CD4-positive, alpha-beta T cell (primary cell): Measurements from ENCODE around the gene LRP4. TPM values are rescaled to one million over a fixed set of nuclear protein-coding genes. Genes with fewer than 3 reads are reported as not detected.

Source experiments
- ATAC-seq: fragments of 200-7000 bp; cut with Tn5 transposase; one replicate; pipeline ENCODE4 v1.10.0; 2022; ENCODE audit warnings: mild to moderate bottlenecking; ENCODE audit not compliant: poor library complexity
- CTCF ChIA-PET: fragments of 350-600 bp; sonication (Branson Sonifier 250); formaldehyde crosslinking; loops from one replicate; lab custom pipeline; 2021; ENCODE audit warnings: antibody characterized with exemption, inconsistent platforms; lab: Charles Lee
- POLR2A ChIA-PET: fragments of 350-600 bp; sonication (Branson Sonifier 250); formaldehyde crosslinking; loops from one replicate; lab custom pipeline; 2021; ENCODE audit warnings: antibody characterized with exemption, inconsistent platforms; lab: Charles Lee
- DNase-seq, 14 experiments: peaks; one replicate each; pipeline ENCODE4 v3.0.0-alpha.2; 2013 to 2020; ENCODE audit warnings: mixed read lengths in 2 of 14
- H3K27ac ChIP-seq, 2 donors: one replicate each; pipeline versions ENCODE4 v1.5.1 to v1.7.0; 2013; ENCODE audit warnings: low read length in 2 of 2, low read depth in 1 of 2, mild to moderate bottlenecking in 1 of 2
- H3K27me3 ChIP-seq, 2 experiments: 1 replicate in 1 of 2; 2 replicates in 1 of 2; pipeline versions ENCODE4 v1.6.1 to v1.7.0; 2013; ENCODE audit warnings: low read length in 2 of 2, control low read depth in 1 of 2, mild to moderate bottlenecking in 1 of 2, moderate library complexity in 1 of 2; ENCODE audit not compliant: insufficient read depth in 2 of 2, control insufficient read depth in 1 of 2
- H3K36me3 ChIP-seq: one replicate; pipeline ENCODE4 v1.6.1; 2013; ENCODE audit warnings: low read length, control low read depth; ENCODE audit not compliant: insufficient read depth
- H3K4me1 ChIP-seq: one replicate; pipeline ENCODE4 v1.6.1; 2013; ENCODE audit warnings: low read length, control low read depth; ENCODE audit not compliant: insufficient read depth
- H3K4me3 ChIP-seq: one replicate; pipeline ENCODE4 v1.5.1; 2013; ENCODE audit warnings: mild to moderate bottlenecking, low read length, moderate library complexity
- H3K9me3 ChIP-seq, 2 experiments: 1 replicate in 1 of 2; 2 replicates in 1 of 2; pipeline versions ENCODE4 v1.6.1 to v1.7.0; 2013; ENCODE audit warnings: low read length in 2 of 2, mild to moderate bottlenecking in 2 of 2, control low read depth in 1 of 2, moderate library complexity in 1 of 2; ENCODE audit not compliant: control insufficient read depth in 1 of 2, insufficient read depth in 1 of 2
- H3K27ac Mint-ChIP-seq: one replicate; pipeline ENCODE4 v1.8.0; 2020; ENCODE audit warnings: mixed read lengths
- H3K27me3 Mint-ChIP-seq: one replicate; pipeline ENCODE4 v1.8.0; 2021; ENCODE audit warnings: mixed read lengths
- H3K36me3 Mint-ChIP-seq: one replicate; pipeline ENCODE4 v1.8.0; 2021; ENCODE audit warnings: low read depth, mixed read lengths
- H3K4me1 Mint-ChIP-seq: one replicate; pipeline ENCODE4 v1.8.0; 2021; ENCODE audit warnings: low read depth, mixed read lengths
- H3K4me3 Mint-ChIP-seq: one replicate; pipeline ENCODE4 v1.8.0; 2020; ENCODE audit warnings: mild to moderate bottlenecking, mixed read lengths
- H3K9me3 Mint-ChIP-seq: one replicate; pipeline ENCODE4 v1.8.0; 2020; ENCODE audit warnings: mixed read lengths
- intact Hi-C, 2 experiments: fragments of 100-400 bp; cut with DNase I in 1 of 2; cut with micrococcal nuclease in 1 of 2; formaldehyde crosslinking; loops; one replicate each; pipeline versions ENCODE4 v1.15.1 to v1.9.0; 2023 to 2025; cut with DNase I, micrococcal nuclease
- total RNA-seq, 174 experiments: library from RNA in 2 of 174; stranded (reverse) in 2 of 174; gene quantifications; one replicate each; pipeline ENCODE4 v1.2.3 and lab custom pipeline; 2021 to 2026
- TF ChIP-seq, protein P1 (sequence below): fragments of 200-600 bp; IDR thresholded peaks from one replicate; pipeline ENCODE4 v1.8.0; 2022; ENCODE audit warnings: antibody characterized with exemption, mild to moderate bottlenecking

LRP4 gene
- total RNA-seq, 2 experiments from 2014 or later, result not detected

DNA sequence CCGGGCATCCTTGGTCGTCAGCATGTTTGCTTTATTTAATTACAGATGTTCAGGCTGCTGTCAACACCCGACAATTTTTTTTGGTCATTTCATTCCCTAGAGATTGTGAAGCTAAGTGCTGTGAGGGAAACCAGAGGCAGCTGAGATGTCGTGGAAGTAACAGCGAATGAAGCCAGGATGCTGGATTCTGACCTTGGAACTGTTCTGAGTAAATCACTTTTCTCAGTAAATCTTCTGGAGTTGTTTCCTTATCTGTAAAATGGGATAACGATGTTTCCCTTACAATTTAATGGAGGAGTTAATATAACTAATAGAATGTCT, 71.9 kb downstream of the LRP4 start:
- Histone ChIP-seq H3K4me3 (peak overlapping the region; percentile 82), H3K4me1 (peaks cover 29% of the 10 kb centered on the region), H3K36me3 (no peaks in the 10 kb centered on the region), H3K27ac (no peak overlapping the region), H3K27me3 (no peaks in the 10 kb centered on the region), H3K9me3 (peaks cover 0 to 4% of the 10 kb centered on the region in 2 experiments)
- no peak for ATAC-seq
- ChIA-PET POLR2A (interaction anchor here (0.6 to 1.3 kb wide), 2 partner anchors 19 to 32 kb away, joined by 3 to 8 read pairs; no protein-coding TSS in a partner anchor), CTCF (no interaction called here)
- Mint-ChIP-seq H3K27ac (peak overlapping the region; percentile 93), H3K4me1 (peaks cover 37% of the 10 kb centered on the region), H3K4me3 (peak overlapping the region; percentile 99), H3K36me3 (peaks cover 8% of the 10 kb centered on the region), H3K27me3 (no peaks in the 10 kb centered on the region), H3K9me3 (no peaks in the 10 kb centered on the region)
- DNase-seq, result no peak
- TF ChIP-seq, protein P1, sequence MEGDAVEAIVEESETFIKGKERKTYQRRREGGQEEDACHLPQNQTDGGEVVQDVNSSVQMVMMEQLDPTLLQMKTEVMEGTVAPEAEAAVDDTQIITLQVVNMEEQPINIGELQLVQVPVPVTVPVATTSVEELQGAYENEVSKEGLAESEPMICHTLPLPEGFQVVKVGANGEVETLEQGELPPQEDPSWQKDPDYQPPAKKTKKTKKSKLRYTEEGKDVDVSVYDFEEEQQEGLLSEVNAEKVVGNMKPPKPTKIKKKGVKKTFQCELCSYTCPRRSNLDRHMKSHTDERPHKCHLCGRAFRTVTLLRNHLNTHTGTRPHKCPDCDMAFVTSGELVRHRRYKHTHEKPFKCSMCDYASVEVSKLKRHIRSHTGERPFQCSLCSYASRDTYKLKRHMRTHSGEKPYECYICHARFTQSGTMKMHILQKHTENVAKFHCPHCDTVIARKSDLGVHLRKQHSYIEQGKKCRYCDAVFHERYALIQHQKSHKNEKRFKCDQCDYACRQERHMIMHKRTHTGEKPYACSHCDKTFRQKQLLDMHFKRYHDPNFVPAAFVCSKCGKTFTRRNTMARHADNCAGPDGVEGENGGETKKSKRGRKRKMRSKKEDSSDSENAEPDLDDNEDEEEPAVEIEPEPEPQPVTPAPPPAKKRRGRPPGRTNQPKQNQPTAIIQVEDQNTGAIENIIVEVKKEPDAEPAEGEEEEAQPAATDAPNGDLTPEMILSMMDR, result no peak
- intact Hi-C loops, result loop anchor here (1.0 to 10.0 kb wide), 2 partner anchors 20 to 578 kb away; partner anchors contain the start of gene PSMC3 (in 1 of the 2)

DNA sequence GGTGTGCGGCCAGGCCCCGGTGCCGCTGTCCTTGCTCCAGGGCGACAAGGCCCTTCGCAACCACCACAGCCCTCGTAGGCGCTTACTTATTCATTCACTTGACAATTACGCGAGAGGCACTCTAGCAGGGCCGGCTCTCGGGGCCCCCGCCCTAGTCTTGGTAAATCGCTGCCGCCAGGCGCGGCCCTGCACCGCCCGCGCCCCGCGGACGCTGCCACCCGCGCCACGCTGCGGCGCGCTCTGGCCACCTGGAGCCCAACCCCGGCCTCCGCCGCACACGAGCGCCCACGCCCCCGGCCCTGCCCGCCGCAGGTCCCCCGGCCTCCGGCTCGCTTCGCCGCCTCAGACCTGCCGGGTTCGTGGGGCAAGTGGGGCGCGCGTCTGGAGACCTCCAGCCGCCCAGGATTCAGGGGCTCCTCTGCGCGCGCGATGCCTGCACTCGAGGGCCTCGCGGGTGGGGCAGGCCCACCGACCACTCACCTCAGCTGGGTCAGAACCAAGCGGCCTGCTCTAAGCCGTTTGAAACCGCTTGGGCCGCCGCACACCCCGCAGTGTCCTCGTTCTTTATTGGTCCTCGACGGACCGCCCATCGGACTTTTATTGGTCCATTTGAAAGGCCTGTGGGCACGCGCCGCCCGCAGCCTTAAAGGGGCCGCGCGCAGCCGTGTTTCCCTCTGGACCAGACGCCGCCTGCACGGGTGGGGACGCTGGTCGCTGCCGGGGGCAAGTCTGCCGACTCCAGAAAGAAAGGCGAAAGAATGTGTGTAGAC, 72.4 kb downstream of the LRP4 start, which contains the start of gene CKAP5:
Gene CKAP5 (minus strand): TSS at position 541 of the 770 bp plus-strand sequence. CDS start 25,049 bp downstream, outside the sequence.
- Histone ChIP-seq H3K9me3 (peaks cover 0 to 3% of the 10 kb centered on the region in 2 experiments), H3K36me3 (no peaks in the 10 kb centered on the region), H3K4me3 (peak within 1 kb of the TSS; percentile 82), H3K27me3 (no peaks in the 10 kb centered on the region), H3K27ac (peak within 1 kb of the TSS; percentile 2 to 29), H3K4me1 (peaks cover 29% of the 10 kb centered on the region)
- peak within 1 kb of the TSS; percentile 93 for H3K27ac Mint-ChIP-seq
- H3K9me3 Mint-ChIP-seq, result no peaks in the 10 kb centered on the region
- CTCF ChIA-PET, result interaction anchor here (1.5 kb wide), 1 partner anchor 19 kb away, joined by 4 read pairs; no protein-coding TSS in a partner anchor
- H3K27me3 Mint-ChIP-seq, result no peaks in the 10 kb centered on the region
- peaks cover 37% of the 10 kb centered on the region for H3K4me1 Mint-ChIP-seq
- DNase-seq (peak; percentile 64 to 91 (median 79)), ATAC-seq (peak; percentile 90)
- peaks cover 8% of the 10 kb centered on the region for H3K36me3 Mint-ChIP-seq
- intact Hi-C loops, result loop anchor here (1.0 to 10.0 kb wide), 2 partner anchors 20 to 579 kb away; partner anchors contain the start of gene PSMC3 (in 1 of the 2)
- TF ChIP-seq, protein P1, result no peak
- POLR2A ChIA-PET, result interaction anchor here (1.1 to 1.3 kb wide), 2 partner anchors 19 to 20 kb away, joined by 4 to 8 read pairs; no protein-coding TSS in a partner anchor
- peak within 1 kb of the TSS; percentile 99 for H3K4me3 Mint-ChIP-seq

DNA sequence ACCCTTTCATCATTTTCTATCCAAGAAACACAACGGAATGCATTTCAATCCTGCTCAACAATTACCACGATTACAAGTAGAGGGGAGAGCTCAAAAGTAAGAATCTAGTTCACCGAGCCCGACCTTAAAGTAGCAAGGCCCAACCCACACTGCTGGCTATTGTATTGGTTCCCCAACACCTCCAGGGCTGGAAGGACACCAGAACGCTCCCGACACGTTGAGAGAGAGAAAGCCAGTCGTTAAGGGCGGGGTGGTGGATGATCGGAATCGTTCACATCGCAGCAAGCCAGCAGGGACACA, 73.0 kb downstream of the LRP4 start:
- ATAC-seq, result peak; percentile 27
- CTCF ChIA-PET, result interaction anchor here (1.5 kb wide), 1 partner anchor 19 kb away, joined by 4 read pairs; no protein-coding TSS in a partner anchor
- TF ChIP-seq, protein P1, result no peak

More for the DNA sequence above, 73.0 kb downstream of the LRP4 start:
- Mint-ChIP-seq H3K27me3 (no peaks in the 10 kb centered on the region), H3K4me3 (peak overlapping the region; percentile 90), H3K36me3 (peaks cover 8% of the 10 kb centered on the region), H3K4me1 (peaks cover 39% of the 10 kb centered on the region), H3K9me3 (no peaks in the 10 kb centered on the region), H3K27ac (peak overlapping the region; percentile 93)
- peak overlapping the region; percentile 2 to 29 for H3K27ac ChIP-seq
- peaks cover 29% of the 10 kb centered on the region for H3K4me1 ChIP-seq
- no peaks in the 10 kb centered on the region for H3K36me3 ChIP-seq
- intact Hi-C loops, result loop anchor here in 1 of 2 experiments (10.0 kb wide), 1 partner anchor 579 kb away; the partner anchor contains the start of gene PSMC3
- H3K4me3 ChIP-seq, result peak overlapping the region; percentile 82
- H3K27me3 ChIP-seq, result no peaks in the 10 kb centered on the region
- no peaks in the 10 kb centered on the region for H3K9me3 ChIP-seq
- POLR2A ChIA-PET, result interaction anchor here (1.1 kb wide), 1 partner anchor 19 kb away, joined by 4 read pairs; no protein-coding TSS in a partner anchor
- DNase-seq, result no peak
